ENCODE data around the gene CRELD2. TPM values are rescaled to one million over a fixed set of nuclear protein-coding genes. Genes with fewer than 3 reads are reported as not detected.
A peak's percentile ranks its signal among the peaks of the same experiment; 100 is the strongest.

Gene CRELD2
- total and polyA plus RNA-seq, 2 of the 13 experiments (the other 11 are each of a cell fraction or from before 2014, with no cell fraction given): 17.2 to 44.7 TPM

DNA sequence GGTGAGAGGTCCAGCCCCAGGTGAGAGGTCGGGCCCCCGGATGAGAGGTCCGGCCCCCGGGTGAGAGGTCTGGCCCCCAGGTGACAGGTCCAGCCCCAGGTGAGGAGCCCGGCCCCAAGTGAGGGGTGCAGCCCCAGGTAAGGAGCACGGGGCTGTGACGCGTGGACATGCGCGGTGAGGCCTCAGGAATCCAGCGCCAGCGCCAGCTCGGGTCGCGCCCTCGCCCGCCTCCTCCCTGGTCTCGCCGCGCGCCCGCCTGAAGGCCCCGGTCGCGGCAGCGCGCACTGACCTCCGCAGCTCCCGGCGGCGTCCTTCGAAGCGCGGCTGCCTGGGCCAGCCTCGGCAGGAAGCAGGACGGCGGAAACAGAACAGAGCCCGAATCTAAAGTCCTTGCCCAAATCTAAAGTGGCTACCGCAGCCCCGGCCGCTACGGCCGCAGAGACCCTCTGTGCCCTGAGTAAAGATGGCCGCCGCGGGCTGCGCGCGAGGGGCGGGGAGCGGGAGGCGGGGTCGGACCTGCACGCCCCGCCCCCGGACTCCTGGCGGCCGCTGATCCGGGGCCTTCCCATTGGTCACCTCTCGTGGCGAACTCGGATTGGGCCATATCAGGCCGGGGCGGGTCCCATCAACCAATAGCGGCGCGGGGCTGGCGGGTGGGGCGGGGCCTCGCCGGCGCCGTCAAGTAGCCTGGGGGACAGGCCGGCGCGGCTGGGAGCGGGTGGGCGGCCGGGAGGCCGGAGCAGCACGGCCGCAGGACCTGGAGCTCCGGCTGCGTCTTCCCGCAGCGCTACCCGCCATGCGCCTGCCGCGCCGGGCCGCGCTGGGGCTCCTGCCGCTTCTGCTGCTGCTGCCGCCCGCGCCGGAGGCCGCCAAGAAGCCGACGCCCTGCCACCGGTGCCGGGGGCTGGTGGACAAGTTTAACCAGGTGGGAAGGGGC lies at the start of gene CRELD2, which contains the start of gene ALG12 (continued):
- TF ChIP-seq ZNF260 (CRISPR knock-in tag; IDR thresholded peaks at IDR 0.05; ENCODE audit: borderline replicate concordance, low read depth) (no peak), CCAR2 (optimal IDR thresholded peaks at IDR 0.05; ENCODE audit: low read depth, low read length) (no peak), YEATS2 (CRISPR knock-in tag; IDR thresholded peaks at IDR 0.05; ENCODE audit: borderline replicate concordance) (peak; percentile 45), ATF7-NPFF (CRISPR knock-in tag; IDR thresholded peaks at IDR 0.05; ENCODE audit: low read depth) (peak; percentile 35; the same call in 1 of the 2 replicates), HCFC1 (IDR thresholded peaks at IDR 0.05; ENCODE audit: low read depth, low read length) (peak; percentile 59; the same call in 1 of the 2 replicates), REPIN1 (CRISPR knock-in tag; IDR thresholded peaks at IDR 0.05; ENCODE audit: borderline replicate concordance, low read depth) (peak; percentile 66; the same call in 1 of the 2 replicates), RFXAP (CRISPR knock-in tag; IDR thresholded peaks at IDR 0.05; ENCODE audit: borderline replicate concordance) (peak; percentile 50; the same call in 1 of the 2 replicates), TAF15 (IDR thresholded peaks at IDR 0.05; ENCODE audit: low read depth, low read length, poor library complexity, severe bottlenecking) (peak; percentile 75), SAFB2 (CRISPR knock-in tag; IDR thresholded peaks at IDR 0.05; ENCODE audit: borderline replicate concordance, low read depth) (no peak; the same call in 1 of the 2 replicates), ZNF883 (CRISPR knock-in tag; IDR thresholded peaks at IDR 0.05; ENCODE audit: not compliant biosample characterization) (no peak), ATF1 (CRISPR knock-in tag; IDR thresholded peaks at IDR 0.05) (no peak)
- TF ChIP-seq, protein P1, sequence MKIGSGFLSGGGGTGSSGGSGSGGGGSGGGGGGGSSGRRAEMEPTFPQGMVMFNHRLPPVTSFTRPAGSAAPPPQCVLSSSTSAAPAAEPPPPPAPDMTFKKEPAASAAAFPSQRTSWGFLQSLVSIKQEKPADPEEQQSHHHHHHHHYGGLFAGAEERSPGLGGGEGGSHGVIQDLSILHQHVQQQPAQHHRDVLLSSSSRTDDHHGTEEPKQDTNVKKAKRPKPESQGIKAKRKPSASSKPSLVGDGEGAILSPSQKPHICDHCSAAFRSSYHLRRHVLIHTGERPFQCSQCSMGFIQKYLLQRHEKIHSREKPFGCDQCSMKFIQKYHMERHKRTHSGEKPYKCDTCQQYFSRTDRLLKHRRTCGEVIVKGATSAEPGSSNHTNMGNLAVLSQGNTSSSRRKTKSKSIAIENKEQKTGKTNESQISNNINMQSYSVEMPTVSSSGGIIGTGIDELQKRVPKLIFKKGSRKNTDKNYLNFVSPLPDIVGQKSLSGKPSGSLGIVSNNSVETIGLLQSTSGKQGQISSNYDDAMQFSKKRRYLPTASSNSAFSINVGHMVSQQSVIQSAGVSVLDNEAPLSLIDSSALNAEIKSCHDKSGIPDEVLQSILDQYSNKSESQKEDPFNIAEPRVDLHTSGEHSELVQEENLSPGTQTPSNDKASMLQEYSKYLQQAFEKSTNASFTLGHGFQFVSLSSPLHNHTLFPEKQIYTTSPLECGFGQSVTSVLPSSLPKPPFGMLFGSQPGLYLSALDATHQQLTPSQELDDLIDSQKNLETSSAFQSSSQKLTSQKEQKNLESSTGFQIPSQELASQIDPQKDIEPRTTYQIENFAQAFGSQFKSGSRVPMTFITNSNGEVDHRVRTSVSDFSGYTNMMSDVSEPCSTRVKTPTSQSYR (CRISPR knock-in tag; IDR thresholded peaks at IDR 0.05; ENCODE audit: borderline replicate concordance): 0 out of 2 replicates have a peak, but pooled peaks have one; percentile 32
- TF ChIP-seq, protein P2, sequence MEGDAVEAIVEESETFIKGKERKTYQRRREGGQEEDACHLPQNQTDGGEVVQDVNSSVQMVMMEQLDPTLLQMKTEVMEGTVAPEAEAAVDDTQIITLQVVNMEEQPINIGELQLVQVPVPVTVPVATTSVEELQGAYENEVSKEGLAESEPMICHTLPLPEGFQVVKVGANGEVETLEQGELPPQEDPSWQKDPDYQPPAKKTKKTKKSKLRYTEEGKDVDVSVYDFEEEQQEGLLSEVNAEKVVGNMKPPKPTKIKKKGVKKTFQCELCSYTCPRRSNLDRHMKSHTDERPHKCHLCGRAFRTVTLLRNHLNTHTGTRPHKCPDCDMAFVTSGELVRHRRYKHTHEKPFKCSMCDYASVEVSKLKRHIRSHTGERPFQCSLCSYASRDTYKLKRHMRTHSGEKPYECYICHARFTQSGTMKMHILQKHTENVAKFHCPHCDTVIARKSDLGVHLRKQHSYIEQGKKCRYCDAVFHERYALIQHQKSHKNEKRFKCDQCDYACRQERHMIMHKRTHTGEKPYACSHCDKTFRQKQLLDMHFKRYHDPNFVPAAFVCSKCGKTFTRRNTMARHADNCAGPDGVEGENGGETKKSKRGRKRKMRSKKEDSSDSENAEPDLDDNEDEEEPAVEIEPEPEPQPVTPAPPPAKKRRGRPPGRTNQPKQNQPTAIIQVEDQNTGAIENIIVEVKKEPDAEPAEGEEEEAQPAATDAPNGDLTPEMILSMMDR (CRISPR knock-in tag; IDR thresholded peaks at IDR 0.05): peak; percentile 26; the same call in 1 of the 2 replicates
- TF ChIP-seq, protein P3, sequence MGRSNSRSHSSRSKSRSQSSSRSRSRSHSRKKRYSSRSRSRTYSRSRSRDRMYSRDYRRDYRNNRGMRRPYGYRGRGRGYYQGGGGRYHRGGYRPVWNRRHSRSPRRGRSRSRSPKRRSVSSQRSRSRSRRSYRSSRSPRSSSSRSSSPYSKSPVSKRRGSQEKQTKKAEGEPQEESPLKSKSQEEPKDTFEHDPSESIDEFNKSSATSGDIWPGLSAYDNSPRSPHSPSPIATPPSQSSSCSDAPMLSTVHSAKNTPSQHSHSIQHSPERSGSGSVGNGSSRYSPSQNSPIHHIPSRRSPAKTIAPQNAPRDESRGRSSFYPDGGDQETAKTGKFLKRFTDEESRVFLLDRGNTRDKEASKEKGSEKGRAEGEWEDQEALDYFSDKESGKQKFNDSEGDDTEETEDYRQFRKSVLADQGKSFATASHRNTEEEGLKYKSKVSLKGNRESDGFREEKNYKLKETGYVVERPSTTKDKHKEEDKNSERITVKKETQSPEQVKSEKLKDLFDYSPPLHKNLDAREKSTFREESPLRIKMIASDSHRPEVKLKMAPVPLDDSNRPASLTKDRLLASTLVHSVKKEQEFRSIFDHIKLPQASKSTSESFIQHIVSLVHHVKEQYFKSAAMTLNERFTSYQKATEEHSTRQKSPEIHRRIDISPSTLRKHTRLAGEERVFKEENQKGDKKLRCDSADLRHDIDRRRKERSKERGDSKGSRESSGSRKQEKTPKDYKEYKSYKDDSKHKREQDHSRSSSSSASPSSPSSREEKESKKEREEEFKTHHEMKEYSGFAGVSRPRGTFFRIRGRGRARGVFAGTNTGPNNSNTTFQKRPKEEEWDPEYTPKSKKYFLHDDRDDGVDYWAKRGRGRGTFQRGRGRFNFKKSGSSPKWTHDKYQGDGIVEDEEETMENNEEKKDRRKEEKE (IDR thresholded peaks at IDR 0.05): no peak
- TF ChIP-seq, protein P4, sequence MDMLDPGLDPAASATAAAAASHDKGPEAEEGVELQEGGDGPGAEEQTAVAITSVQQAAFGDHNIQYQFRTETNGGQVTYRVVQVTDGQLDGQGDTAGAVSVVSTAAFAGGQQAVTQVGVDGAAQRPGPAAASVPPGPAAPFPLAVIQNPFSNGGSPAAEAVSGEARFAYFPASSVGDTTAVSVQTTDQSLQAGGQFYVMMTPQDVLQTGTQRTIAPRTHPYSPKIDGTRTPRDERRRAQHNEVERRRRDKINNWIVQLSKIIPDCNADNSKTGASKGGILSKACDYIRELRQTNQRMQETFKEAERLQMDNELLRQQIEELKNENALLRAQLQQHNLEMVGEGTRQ (IDR thresholded peaks at IDR 0.05; ENCODE audit: low read depth, low read length): no peak
- TF ChIP-seq, protein P4 (CRISPR knock-in tag; IDR thresholded peaks at IDR 0.05; ENCODE audit: borderline replicate concordance): no peak

Measured in HepG2 (cell line).